Liver (tissue), 9 donors: Measurements from ENCODE around the gene TNK1. TPM values are rescaled to one million over a fixed set of nuclear protein-coding genes. Genes with fewer than 3 reads are reported as not detected.

Experiments used
- DNase-seq: peaks from one replicate; pipeline ENCODE4 v3.0.0-alpha.2; 2017; ENCODE audit warnings: low spot score
- H3K27ac ChIP-seq, 2 donors: one replicate each; pipeline ENCODE4 v1.7.0; 2013; ENCODE audit warnings: inconsistent platforms in 2 of 2, low read length in 2 of 2, control low read depth in 1 of 2, low read depth in 1 of 2, mild to moderate bottlenecking in 1 of 2
- H3K27me3 ChIP-seq, 4 donors: one replicate each; pipeline versions ENCODE4 v1.6.1 to v1.7.0; 2013; ENCODE audit warnings: low read length in 3 of 4, inconsistent platforms in 1 of 4, mild to moderate bottlenecking in 1 of 4, moderate library complexity in 1 of 4; ENCODE audit not compliant: control insufficient read depth in 4 of 4, insufficient read depth in 4 of 4
- H3K36me3 ChIP-seq, 4 donors: one replicate each; pipeline versions ENCODE4 v1.6.1 to v1.7.0; 2013; ENCODE audit warnings: low read length in 3 of 4, mild to moderate bottlenecking in 3 of 4, low read depth in 1 of 4, moderate library complexity in 1 of 4; ENCODE audit not compliant: control insufficient read depth in 4 of 4, insufficient read depth in 3 of 4
- H3K4me1 ChIP-seq, 4 donors: one replicate each; pipeline versions ENCODE4 v1.6.1 to v1.7.0; 2013; ENCODE audit warnings: low read length in 3 of 4, mild to moderate bottlenecking in 3 of 4, moderate library complexity in 1 of 4; ENCODE audit not compliant: control insufficient read depth in 4 of 4, insufficient read depth in 4 of 4
- H3K4me3 ChIP-seq, 3 donors: one replicate each; pipeline versions ENCODE4 v1.6.1 to v1.7.0; 2013; ENCODE audit warnings: low read length in 3 of 3, control low read depth in 1 of 3, low read depth in 1 of 3, mild to moderate bottlenecking in 1 of 3
- H3K9ac ChIP-seq, 2 donors: one replicate each; pipeline ENCODE4 v1.7.0; 2013; ENCODE audit warnings: low read length in 2 of 2, mild to moderate bottlenecking in 2 of 2, moderate library complexity in 2 of 2, control low read depth in 1 of 2, low read depth in 1 of 2
- H3K9me3 ChIP-seq, 4 donors: one replicate each; pipeline versions ENCODE4 v1.6.1 to v1.7.0; 2013; ENCODE audit warnings: low read length in 3 of 4; ENCODE audit not compliant: control insufficient read depth in 4 of 4
- CTCF ChIP-seq: fragments of 150-350 bp; IDR thresholded peaks from 2 replicates; pipeline ENCODE4 v1.5.1; 2017; ENCODE audit warnings: improper control_type of control experiment, low read depth, low read length; ENCODE audit not compliant: missing input control
- FOXA1 ChIP-seq: IDR thresholded peaks from 2 replicates; pipeline ENCODE4 v1.6.1; 2016; ENCODE audit warnings: antibody characterized with exemption
- FOXA2 ChIP-seq: IDR thresholded peaks from 2 replicates; pipeline ENCODE4 v1.6.1; 2016; ENCODE audit warnings: antibody characterized with exemption
- HNF4G ChIP-seq: IDR thresholded peaks from 2 replicates; pipeline ENCODE4 v1.6.1; 2016; ENCODE audit warnings: antibody characterized with exemption
- JUND ChIP-seq, 2 donors: IDR thresholded peaks; 2 replicates each; pipeline ENCODE4 v1.6.1; 2016; ENCODE audit warnings: antibody characterized with exemption in 2 of 2
- NR2F2 ChIP-seq: IDR thresholded peaks from 2 replicates; pipeline ENCODE4 v1.6.1; 2016; ENCODE audit warnings: antibody characterized with exemption
- RXRA ChIP-seq, 2 donors: IDR thresholded peaks; 2 replicates each; pipeline ENCODE4 v1.6.1; 2017 to 2018; ENCODE audit warnings: antibody characterized with exemption in 2 of 2, mild to moderate bottlenecking in 1 of 2
- SP1 ChIP-seq: IDR thresholded peaks from 2 replicates; pipeline ENCODE4 v1.6.1; 2018; ENCODE audit warnings: antibody characterized with exemption, mild to moderate bottlenecking
- TAF1 ChIP-seq: conservative IDR thresholded peaks from 2 replicates; pipeline ENCODE4 v1.6.1; 2016; ENCODE audit warnings: antibody characterized with exemption, mild to moderate bottlenecking
- YY1 ChIP-seq: IDR thresholded peaks from 2 replicates; pipeline ENCODE4 v1.6.1; 2016; ENCODE audit warnings: antibody characterized with exemption, mild to moderate bottlenecking
- WGBS: extraction: QIAGEN DNeasy Blood & Tissue Kit; methylation state at CpG from one replicate; pipeline ENCODE4 v1.1.7; 2013; 5-methylcytosine and 5-hydroxymethylcytosine counted together
- polyA plus RNA-seq, 2 donors: library from polyadenylated mRNA; stranded (reverse) in 1 of 2; unstranded in 1 of 2; fragments of 200-250 nt in 1 of 2; fragments of >200 nt in 1 of 2; fragmentation: Nextera tagmentation in 1 of 2; extraction: Ambion mirVana in 1 of 2; gene quantifications; one replicate each; pipeline versions ENCODE4 v1.2.1 to v1.2.3, GENCODE V29; 2013 to 2015
- total RNA-seq, 2 donors: library from RNA; depleted of rRNA; stranded (reverse); fragments of >200 nt; gene quantifications; one replicate each; pipeline ENCODE4 v1.2.3, GENCODE V29; 2014
- TF ChIP-seq, protein P1 (sequence below): IDR thresholded peaks from 2 replicates; pipeline ENCODE4 v1.6.1; 2016; ENCODE audit warnings: antibody characterized with exemption, mild to moderate bottlenecking
- TF ChIP-seq, protein P2 (sequence below): IDR thresholded peaks from 2 replicates; pipeline ENCODE4 v1.6.1; 2016; ENCODE audit warnings: antibody characterized with exemption
- TF ChIP-seq, protein P3 (sequence below): IDR thresholded peaks from 2 replicates; pipeline ENCODE4 v1.6.1; 2016; ENCODE audit warnings: antibody characterized with exemption
- donor health status: healthy.
- donor health status: healthy.
- donor health status: healthy.
- donor health status: healthy.
- donor health status: healthy.

TNK1 gene
- total and polyA plus RNA-seq, 4 donors, result 0.05 to 3.5 (median 2.5) TPM

GRCh38 chr17:7388856-7389255 is 8.0 kb downstream of the TNK1 start:
- DNase-seq, result no peak
- H3K27ac ChIP-seq, result no peak overlapping the region
- H3K36me3 ChIP-seq, result peaks cover 0 to 8% (median 7%) of the 10 kb centered on the region in 4 donors
- no peak for TF ChIP-seq SP1
- no peak for TF ChIP-seq JUND (IDR thresholded peaks at IDR 0.05)
- no peak for TF ChIP-seq RXRA (IDR thresholded peaks at IDR 0.05)
- TF ChIP-seq, protein P1, sequence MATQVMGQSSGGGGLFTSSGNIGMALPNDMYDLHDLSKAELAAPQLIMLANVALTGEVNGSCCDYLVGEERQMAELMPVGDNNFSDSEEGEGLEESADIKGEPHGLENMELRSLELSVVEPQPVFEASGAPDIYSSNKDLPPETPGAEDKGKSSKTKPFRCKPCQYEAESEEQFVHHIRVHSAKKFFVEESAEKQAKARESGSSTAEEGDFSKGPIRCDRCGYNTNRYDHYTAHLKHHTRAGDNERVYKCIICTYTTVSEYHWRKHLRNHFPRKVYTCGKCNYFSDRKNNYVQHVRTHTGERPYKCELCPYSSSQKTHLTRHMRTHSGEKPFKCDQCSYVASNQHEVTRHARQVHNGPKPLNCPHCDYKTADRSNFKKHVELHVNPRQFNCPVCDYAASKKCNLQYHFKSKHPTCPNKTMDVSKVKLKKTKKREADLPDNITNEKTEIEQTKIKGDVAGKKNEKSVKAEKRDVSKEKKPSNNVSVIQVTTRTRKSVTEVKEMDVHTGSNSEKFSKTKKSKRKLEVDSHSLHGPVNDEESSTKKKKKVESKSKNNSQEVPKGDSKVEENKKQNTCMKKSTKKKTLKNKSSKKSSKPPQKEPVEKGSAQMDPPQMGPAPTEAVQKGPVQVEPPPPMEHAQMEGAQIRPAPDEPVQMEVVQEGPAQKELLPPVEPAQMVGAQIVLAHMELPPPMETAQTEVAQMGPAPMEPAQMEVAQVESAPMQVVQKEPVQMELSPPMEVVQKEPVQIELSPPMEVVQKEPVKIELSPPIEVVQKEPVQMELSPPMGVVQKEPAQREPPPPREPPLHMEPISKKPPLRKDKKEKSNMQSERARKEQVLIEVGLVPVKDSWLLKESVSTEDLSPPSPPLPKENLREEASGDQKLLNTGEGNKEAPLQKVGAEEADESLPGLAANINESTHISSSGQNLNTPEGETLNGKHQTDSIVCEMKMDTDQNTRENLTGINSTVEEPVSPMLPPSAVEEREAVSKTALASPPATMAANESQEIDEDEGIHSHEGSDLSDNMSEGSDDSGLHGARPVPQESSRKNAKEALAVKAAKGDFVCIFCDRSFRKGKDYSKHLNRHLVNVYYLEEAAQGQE, result no peak
- no peak for TF ChIP-seq HNF4G
- TF ChIP-seq YY1, result no peak
- no peak for TF ChIP-seq TAF1
- no peak for TF ChIP-seq CTCF
- no peak for TF ChIP-seq NR2F2
- no peaks in the 10 kb centered on the region for H3K9me3 ChIP-seq
- H3K4me3 ChIP-seq, result no peak overlapping the region
- no peak overlapping the region for H3K9ac ChIP-seq
- no peaks in the 10 kb centered on the region for H3K27me3 ChIP-seq
- peaks cover 0 to 6% (median 3%) of the 10 kb centered on the region in 4 donors for H3K4me1 ChIP-seq
- 97% methylated on average over 10 of the region's 10 CpGs for WGBS

- no peak for DNase-seq
- TF ChIP-seq FOXA2, result no peak
- TF ChIP-seq YY1, result no peak
- no peak for TF ChIP-seq HNF4G
- TF ChIP-seq CTCF, result no peak
- no peak for TF ChIP-seq TAF1
- no peak for TF ChIP-seq RXRA (IDR thresholded peaks at IDR 0.05)
- TF ChIP-seq, protein P2, sequence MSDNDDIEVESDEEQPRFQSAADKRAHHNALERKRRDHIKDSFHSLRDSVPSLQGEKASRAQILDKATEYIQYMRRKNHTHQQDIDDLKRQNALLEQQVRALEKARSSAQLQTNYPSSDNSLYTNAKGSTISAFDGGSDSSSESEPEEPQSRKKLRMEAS, result no peak
- no peak for TF ChIP-seq NR2F2
- TF ChIP-seq, protein P3, sequence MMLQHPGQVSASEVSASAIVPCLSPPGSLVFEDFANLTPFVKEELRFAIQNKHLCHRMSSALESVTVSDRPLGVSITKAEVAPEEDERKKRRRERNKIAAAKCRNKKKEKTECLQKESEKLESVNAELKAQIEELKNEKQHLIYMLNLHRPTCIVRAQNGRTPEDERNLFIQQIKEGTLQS, result no peak
- no peak for TF ChIP-seq SP1
- no peak for TF ChIP-seq FOXA1
- Histone ChIP-seq H3K4me1 (peaks cover 0 to 14% (median 8%) of the 10 kb centered on the region in 4 donors), H3K4me3 (no peak overlapping the region), H3K27me3 (no peaks in the 10 kb centered on the region), H3K9ac (no peak overlapping the region), H3K27ac (no peak overlapping the region), H3K36me3 (peaks cover 0 to 8% (median 6%) of the 10 kb centered on the region in 4 donors), H3K9me3 (no peaks in the 10 kb centered on the region)
- WGBS, result 91% methylated on average over 19 of the region's 19 CpGs
Measured at GRCh38 chr17:7389924-7390910, 9.3 kb downstream of the TNK1 start.
